Neural cell (in vitro differentiated cells): Measurements from ENCODE around the gene HOMER2. TPM values are rescaled to one million over a fixed set of nuclear protein-coding genes. Genes with fewer than 3 reads are reported as not detected.

Experiments
- H2AFZ ChIP-seq: fragments of 200-600, 300-800 bp; sonication (generic), shearing (Covaris generic); 2 replicates; pipeline ENCODE4 v1.6.0; 2014; ENCODE audit warnings: low read depth, mild to moderate bottlenecking, antibody characterized with exemption, low read length, moderate library complexity
- H3F3A ChIP-seq: fragments of 200-600 bp; shearing (Covaris generic); 2 replicates; pipeline ENCODE4 v1.6.1; 2016; ENCODE audit warnings: mild to moderate bottlenecking, moderate library complexity, mixed read lengths, antibody characterized with exemption, low read length; ENCODE audit not compliant: insufficient read depth, poor library complexity, severe bottlenecking
- H3K27ac ChIP-seq: fragments of 200-600, 300-800 bp; sonication (generic), shearing (Covaris generic); 2 replicates; pipeline ENCODE4 v1.5.1; 2014; ENCODE audit warnings: mild to moderate bottlenecking, low read length, moderate library complexity
- H3K27me3 ChIP-seq: fragments of 300-800, 200-600 bp; sonication (generic), shearing (Covaris generic); 2 replicates; pipeline ENCODE4 v1.6.0; 2014; ENCODE audit warnings: mild to moderate bottlenecking, low read depth, low read length, moderate library complexity; ENCODE audit not compliant: insufficient read depth
- H3K36me3 ChIP-seq: fragments of 300-800, 200-600 bp; sonication (generic), shearing (Covaris generic); 2 replicates; pipeline ENCODE4 v1.5.1; 2014; ENCODE audit warnings: mild to moderate bottlenecking, antibody characterized with exemption, low read length, moderate library complexity; ENCODE audit not compliant: insufficient read depth
- H3K4me2 ChIP-seq: fragments of 300-800, 200-600 bp; sonication (generic), shearing (Covaris generic); 2 replicates; pipeline ENCODE4 v1.6.0; 2014; ENCODE audit warnings: mild to moderate bottlenecking, low read length
- H3K4me3 ChIP-seq: fragments of 300-800, 200-600 bp; sonication (generic), shearing (Covaris generic); 2 replicates; pipeline ENCODE4 v1.5.1; 2014; ENCODE audit warnings: mild to moderate bottlenecking, low read length, moderate library complexity
- H3K79me2 ChIP-seq: fragments of 200-600 bp; shearing (Covaris generic); replicated peaks from 2 replicates; pipeline ENCODE4 v1.6.0; 2014; ENCODE audit warnings: mild to moderate bottlenecking, low read length, moderate library complexity; ENCODE audit not compliant: insufficient read depth
- H3K9ac ChIP-seq: fragments of 300-800, 200-600 bp; sonication (generic), shearing (Covaris generic); 2 replicates; pipeline ENCODE4 v1.6.1; 2016; ENCODE audit warnings: mild to moderate bottlenecking, low read length, mixed read lengths
- H3K9me2 ChIP-seq: fragments of 200-600 bp; shearing (Covaris generic); 2 replicates; pipeline ENCODE4 v1.6.1; 2016; ENCODE audit warnings: mild to moderate bottlenecking, low read length, mixed read lengths; ENCODE audit not compliant: insufficient read depth
- H3K9me3 ChIP-seq: fragments of 200-600, 300-800 bp; sonication (generic), shearing (Covaris generic); 2 replicates; pipeline ENCODE4 v1.6.1; 2016; ENCODE audit warnings: mild to moderate bottlenecking, mixed run types, low read length, moderate library complexity, mixed read lengths
- H4K20me1 ChIP-seq: fragments of 200-600 bp; shearing (Covaris generic); 2 replicates; pipeline ENCODE4 v1.6.1; 2016; ENCODE audit warnings: mild to moderate bottlenecking, mixed run types; ENCODE audit not compliant: insufficient read depth
- CTCF ChIP-seq: fragments of 450-650 bp; IDR thresholded peaks from 2 replicates; pipeline ENCODE4 v1.5.1; 2014; ENCODE audit warnings: antibody characterized with exemption, mild to moderate bottlenecking, moderate library complexity; ENCODE audit not compliant: poor library complexity, severe bottlenecking
- EP300 ChIP-seq: fragments of 450-650 bp; conservative IDR thresholded peaks from 2 replicates; pipeline ENCODE4 v1.6.1; 2014; ENCODE audit warnings: antibody characterized with exemption, mild to moderate bottlenecking, moderate library complexity; ENCODE audit not compliant: poor library complexity, severe bottlenecking
- EZH2 ChIP-seq: fragments of 200-600, 300-800 bp; shearing (Covaris generic), sonication (generic); IDR thresholded peaks from 2 replicates; pipeline ENCODE4 v1.6.1; 2014; ENCODE audit warnings: antibody characterized with exemption, low read length, borderline replicate concordance, mild to moderate bottlenecking; ENCODE audit not compliant: insufficient read depth, poor library complexity, severe bottlenecking
- MXI1 ChIP-seq: fragments of 450-650 bp; conservative IDR thresholded peaks from 2 replicates; pipeline ENCODE4 v1.6.1; 2014; ENCODE audit warnings: antibody characterized with exemption, mild to moderate bottlenecking; ENCODE audit not compliant: poor library complexity, severe bottlenecking
- POLR2AphosphoS5 ChIP-seq: IDR thresholded peaks from 2 replicates; pipeline ENCODE4 v1.6.1; 2012
- RAD21 ChIP-seq: fragments of 450-650 bp; conservative IDR thresholded peaks from 2 replicates; pipeline ENCODE4 v1.6.1; 2014; ENCODE audit warnings: antibody characterized with exemption, mild to moderate bottlenecking, moderate library complexity
- SMC3 ChIP-seq: fragments of 450-650 bp; conservative IDR thresholded peaks from 2 replicates; pipeline ENCODE4 v1.6.1; 2014; ENCODE audit warnings: antibody characterized with exemption, mild to moderate bottlenecking, moderate library complexity; ENCODE audit not compliant: poor library complexity
- TAF1 ChIP-seq: IDR thresholded peaks from 2 replicates; pipeline ENCODE4 v1.6.1; 2012; ENCODE audit warnings: low read depth
- polyA plus RNA-seq: library from polyadenylated mRNA; depleted of rRNA; stranded (reverse); fragments of >200 nt; gene quantifications from 2 replicates; pipeline ENCODE4 v1.2.3, GENCODE V29; 2014
- TF ChIP-seq, protein P1 (sequence below): IDR thresholded peaks from 2 replicates; pipeline ENCODE4 v1.6.1; 2012; ENCODE audit warnings: borderline replicate concordance

HOMER2 gene
- polyA plus RNA-seq, 1 donor from 2014 or later, result 21.7 TPM

- no peak overlapping the region for H3K4me3 ChIP-seq
- no peak overlapping the region for H3K27ac ChIP-seq
- H4K20me1 ChIP-seq, result no peaks in the 10 kb centered on the region
- H3K27me3 ChIP-seq, result no peaks in the 10 kb centered on the region
- H3K79me2 ChIP-seq, result no peaks in the 10 kb centered on the region
- H3K36me3 ChIP-seq, result no peaks in the 10 kb centered on the region
- no peaks in the 10 kb centered on the region for H3K9me3 ChIP-seq
- H3K9me2 ChIP-seq, result no peaks in the 10 kb centered on the region
- no peak for TF ChIP-seq EZH2
- TF ChIP-seq RAD21, result no peak
- no peak overlapping the region for H2AFZ ChIP-seq
- H3F3A ChIP-seq, result no peaks in the 10 kb centered on the region
- H3K9ac ChIP-seq, result no peak overlapping the region
- no peak overlapping the region for H3K4me2 ChIP-seq
Observed at GRCh38 chr15:82847703-82848102, 104.8 kb downstream of the HOMER2 start.

GRCh38 chr15:82846621-82847020, 105.9 kb downstream of the HOMER2 start:
- Histone ChIP-seq H3K9me3 (no peaks in the 10 kb centered on the region), H3K27ac (no peak overlapping the region), H2AFZ (no peak overlapping the region), H3K27me3 (no peaks in the 10 kb centered on the region), H4K20me1 (no peaks in the 10 kb centered on the region), H3K9ac (no peak overlapping the region), H3F3A (no peaks in the 10 kb centered on the region), H3K4me2 (no peak overlapping the region), H3K79me2 (no peaks in the 10 kb centered on the region), H3K9me2 (no peaks in the 10 kb centered on the region), H3K4me3 (no peak overlapping the region), H3K36me3 (no peaks in the 10 kb centered on the region)
- TF ChIP-seq RAD21 (no peak), MXI1 (no peak), SMC3 (no peak), EP300 (no peak), POLR2AphosphoS5 (no peak), TAF1 (no peak), EZH2 (no peak), CTCF (no peak)
- TF ChIP-seq, protein P1, sequence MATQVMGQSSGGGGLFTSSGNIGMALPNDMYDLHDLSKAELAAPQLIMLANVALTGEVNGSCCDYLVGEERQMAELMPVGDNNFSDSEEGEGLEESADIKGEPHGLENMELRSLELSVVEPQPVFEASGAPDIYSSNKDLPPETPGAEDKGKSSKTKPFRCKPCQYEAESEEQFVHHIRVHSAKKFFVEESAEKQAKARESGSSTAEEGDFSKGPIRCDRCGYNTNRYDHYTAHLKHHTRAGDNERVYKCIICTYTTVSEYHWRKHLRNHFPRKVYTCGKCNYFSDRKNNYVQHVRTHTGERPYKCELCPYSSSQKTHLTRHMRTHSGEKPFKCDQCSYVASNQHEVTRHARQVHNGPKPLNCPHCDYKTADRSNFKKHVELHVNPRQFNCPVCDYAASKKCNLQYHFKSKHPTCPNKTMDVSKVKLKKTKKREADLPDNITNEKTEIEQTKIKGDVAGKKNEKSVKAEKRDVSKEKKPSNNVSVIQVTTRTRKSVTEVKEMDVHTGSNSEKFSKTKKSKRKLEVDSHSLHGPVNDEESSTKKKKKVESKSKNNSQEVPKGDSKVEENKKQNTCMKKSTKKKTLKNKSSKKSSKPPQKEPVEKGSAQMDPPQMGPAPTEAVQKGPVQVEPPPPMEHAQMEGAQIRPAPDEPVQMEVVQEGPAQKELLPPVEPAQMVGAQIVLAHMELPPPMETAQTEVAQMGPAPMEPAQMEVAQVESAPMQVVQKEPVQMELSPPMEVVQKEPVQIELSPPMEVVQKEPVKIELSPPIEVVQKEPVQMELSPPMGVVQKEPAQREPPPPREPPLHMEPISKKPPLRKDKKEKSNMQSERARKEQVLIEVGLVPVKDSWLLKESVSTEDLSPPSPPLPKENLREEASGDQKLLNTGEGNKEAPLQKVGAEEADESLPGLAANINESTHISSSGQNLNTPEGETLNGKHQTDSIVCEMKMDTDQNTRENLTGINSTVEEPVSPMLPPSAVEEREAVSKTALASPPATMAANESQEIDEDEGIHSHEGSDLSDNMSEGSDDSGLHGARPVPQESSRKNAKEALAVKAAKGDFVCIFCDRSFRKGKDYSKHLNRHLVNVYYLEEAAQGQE, result no peak

DNA sequence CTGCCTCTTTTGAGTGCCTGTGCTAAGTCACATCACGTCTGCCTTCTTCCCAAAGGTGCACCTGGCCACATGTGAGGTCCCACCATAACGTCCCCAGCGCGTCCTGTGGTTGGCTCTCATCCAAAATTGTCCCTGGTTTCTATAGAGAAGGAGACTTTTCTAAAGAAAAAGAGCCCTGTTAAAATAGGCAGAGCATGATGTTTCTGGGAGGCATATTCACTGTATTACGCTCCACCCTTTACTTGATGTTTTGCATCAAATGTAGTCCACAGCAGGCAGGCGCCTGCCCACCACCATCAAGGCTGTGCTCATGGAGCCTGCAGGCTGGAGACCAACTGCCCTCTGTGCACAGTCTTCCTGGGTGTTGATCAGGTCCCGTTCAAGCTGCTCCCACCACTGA, 106.8 kb downstream of the HOMER2 start:
- H3K36me3 ChIP-seq, result no peaks in the 10 kb centered on the region
- H3F3A ChIP-seq, result no peaks in the 10 kb centered on the region
- no peaks in the 10 kb centered on the region for H4K20me1 ChIP-seq
- H3K9me2 ChIP-seq, result no peaks in the 10 kb centered on the region
- H2AFZ ChIP-seq, result no peak overlapping the region
- no peak overlapping the region for H3K27ac ChIP-seq
- H3K9ac ChIP-seq, result no peak overlapping the region
- no peak overlapping the region for H3K4me3 ChIP-seq
- H3K79me2 ChIP-seq, result no peaks in the 10 kb centered on the region
- H3K9me3 ChIP-seq, result no peaks in the 10 kb centered on the region
- no peak overlapping the region for H3K4me2 ChIP-seq
- no peak for TF ChIP-seq EZH2
- no peak for TF ChIP-seq CTCF
- no peak for TF ChIP-seq TAF1
- TF ChIP-seq, protein P1, result no peak
- TF ChIP-seq RAD21, result no peak
- TF ChIP-seq MXI1, result no peak
- TF ChIP-seq SMC3, result no peak
- no peak for TF ChIP-seq POLR2AphosphoS5
- no peak for TF ChIP-seq EP300
- H3K27me3 ChIP-seq, result no peaks in the 10 kb centered on the region
